T-helper 1 cell treated with Interleukin-12 subunit alpha and Interleukin-12 subunit beta and Interleukin-4 antibody, amounts not matched to agents 30 ng/mL and 1 ng/mL, for 36 hours (primary cell): Measurements from ENCODE around the gene TRIML2. TPM values are rescaled to one million over a fixed set of nuclear protein-coding genes. Genes with fewer than 3 reads are reported as not detected.

Experiments
- intact Hi-C: fragments of 100-400 bp; cut with micrococcal nuclease; formaldehyde crosslinking; loops from one replicate; pipeline ENCODE4 v1.15.1; 2024
- total RNA-seq: library from RNA; stranded (reverse); gene quantifications from 2 replicates; pipeline ENCODE4 v1.2.3, GENCODE V29; 2022

TRIML2 gene, protein sequence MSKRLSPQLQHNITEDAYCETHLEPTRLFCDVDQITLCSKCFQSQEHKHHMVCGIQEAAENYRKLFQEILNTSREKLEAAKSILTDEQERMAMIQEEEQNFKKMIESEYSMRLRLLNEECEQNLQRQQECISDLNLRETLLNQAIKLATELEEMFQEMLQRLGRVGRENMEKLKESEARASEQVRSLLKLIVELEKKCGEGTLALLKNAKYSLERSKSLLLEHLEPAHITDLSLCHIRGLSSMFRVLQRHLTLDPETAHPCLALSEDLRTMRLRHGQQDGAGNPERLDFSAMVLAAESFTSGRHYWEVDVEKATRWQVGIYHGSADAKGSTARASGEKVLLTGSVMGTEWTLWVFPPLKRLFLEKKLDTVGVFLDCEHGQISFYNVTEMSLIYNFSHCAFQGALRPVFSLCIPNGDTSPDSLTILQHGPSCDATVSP
- total RNA-seq = not detected in 2 replicates

- intact Hi-C loops = no loop called here
Observed at GRCh38 chr4:188109157-188109755, at the start of gene TRIML2. TRIML2 (minus strand) TSS chr4:188109603; CDS start chr4:188105368, 4,235 bp downstream.

- intact Hi-C loops = loop anchor here (10.0 kb wide), 1 partner anchor 1704 kb away; no protein-coding TSS in a partner anchor
Observed at GRCh38 chr4:188158336-188158735, 48.9 kb upstream of the TRIML2 start.

DNA sequence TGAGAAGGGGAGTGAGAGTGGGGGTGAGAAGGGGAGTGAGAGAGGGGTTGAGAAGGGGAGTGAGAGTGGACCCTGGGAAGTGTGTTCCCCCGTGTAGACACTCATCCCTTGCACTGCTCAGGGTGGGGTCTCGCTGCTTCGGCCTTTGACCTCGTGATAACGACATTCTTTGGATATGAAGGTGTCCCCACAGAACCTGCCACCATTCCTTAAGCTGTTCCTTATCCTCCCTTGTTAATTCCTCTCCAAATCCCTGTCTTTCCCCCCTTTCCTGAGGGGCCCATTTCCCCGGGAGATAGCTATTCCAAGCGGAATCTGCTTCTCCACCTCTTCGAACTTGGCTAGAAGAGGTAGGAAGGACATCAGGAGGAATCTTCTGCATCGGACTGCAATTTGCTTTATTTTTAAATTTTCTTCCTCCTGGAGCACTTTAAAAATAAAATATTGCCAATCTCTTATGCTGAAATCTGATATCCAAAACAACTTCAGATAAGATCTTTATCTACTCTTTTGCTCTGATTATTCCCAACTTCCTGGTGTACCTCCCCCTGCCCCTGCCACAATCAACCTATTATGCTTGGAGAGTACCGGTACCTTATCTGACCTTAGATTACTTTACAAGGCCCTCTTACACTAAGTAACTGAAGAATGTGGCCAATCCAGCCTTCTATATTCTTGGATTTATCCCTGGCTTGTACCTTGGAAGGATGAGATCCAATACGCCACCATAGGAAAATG, 45.4 kb upstream of the TRIML2 start:
- intact Hi-C loops = loop anchor here (10.0 kb wide), 1 partner anchor 1700 kb away; no protein-coding TSS in a partner anchor

GRCh38 chr4:188147776-188148175, 38.4 kb upstream of the TRIML2 start:
- intact Hi-C loops = no loop called here

DNA sequence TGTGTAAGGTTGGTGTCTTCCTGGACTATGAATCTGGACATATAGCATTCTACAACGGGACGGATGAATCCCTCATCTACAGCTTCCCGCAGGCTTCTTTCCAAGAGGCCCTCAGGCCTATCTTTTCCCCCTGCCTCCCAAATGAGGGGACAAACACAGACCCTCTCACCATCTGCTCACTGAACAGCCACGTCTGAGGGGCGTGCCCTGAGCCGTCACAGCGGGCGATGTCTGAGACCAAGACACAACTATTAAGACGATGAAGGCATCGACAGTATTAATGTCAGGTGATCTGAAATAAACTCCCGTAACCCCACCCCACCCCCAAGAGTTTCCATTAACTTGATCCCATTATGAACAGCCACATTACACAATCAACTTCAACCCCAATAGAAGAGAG, 37.8 kb upstream of the TRIML2 start:
- intact Hi-C loops = no loop called here

GRCh38 chr4:188146618-188147017, 37.2 kb upstream of the TRIML2 start:
- intact Hi-C loops = no loop called here

DNA sequence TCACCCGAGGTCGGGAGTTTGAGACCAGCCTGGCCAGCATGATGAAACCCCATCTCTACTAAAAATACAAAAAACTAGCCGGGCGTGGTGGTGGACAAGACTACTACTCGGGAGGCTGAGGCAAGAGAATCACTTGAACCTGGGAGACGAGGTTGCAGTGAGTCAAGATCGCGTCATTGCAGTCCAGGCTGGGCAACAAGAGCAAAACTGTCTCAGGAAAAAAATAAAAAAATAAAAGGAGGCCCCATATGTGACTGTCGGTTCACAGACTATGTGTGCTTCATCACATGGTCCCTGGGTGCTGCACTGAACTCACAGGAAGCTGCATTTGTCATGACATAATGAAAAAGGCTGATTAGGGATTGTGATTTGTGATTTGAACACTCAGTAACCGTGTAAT, 36.2 kb upstream of the TRIML2 start:
- intact Hi-C loops = no loop called here

- intact Hi-C loops = no loop called here
Observed at GRCh38 chr4:188143731-188144130, 34.3 kb upstream of the TRIML2 start.

- intact Hi-C loops = no loop called here
Observed at GRCh38 chr4:188139671-188140070, 30.3 kb upstream of the TRIML2 start.

DNA sequence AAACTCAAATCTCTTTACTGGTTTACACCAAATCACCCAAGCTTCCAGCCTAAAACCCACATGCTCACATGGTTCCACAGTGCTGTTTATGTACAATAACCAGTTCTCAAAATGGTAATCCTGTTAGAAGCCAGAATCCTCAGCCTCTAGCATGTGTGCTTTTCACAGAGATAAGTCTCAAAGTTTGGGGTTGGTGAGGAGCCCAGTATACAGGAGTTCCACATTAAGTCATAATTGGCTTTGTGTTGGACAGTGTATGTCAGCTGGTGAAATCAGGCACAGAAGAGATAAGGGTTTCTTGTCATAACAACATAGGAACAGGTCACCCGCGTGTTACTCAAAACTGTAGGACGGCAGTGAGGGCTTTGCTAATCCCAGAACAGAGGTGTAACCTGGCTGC, 29.7 kb upstream of the TRIML2 start, which contains the start of gene TRIML1:
TSS of gene TRIML1 (plus strand) at position 301 of the 400 bp plus-strand sequence. CDS start 118 bp downstream, outside the sequence.
- intact Hi-C loops = no loop called here

DNA sequence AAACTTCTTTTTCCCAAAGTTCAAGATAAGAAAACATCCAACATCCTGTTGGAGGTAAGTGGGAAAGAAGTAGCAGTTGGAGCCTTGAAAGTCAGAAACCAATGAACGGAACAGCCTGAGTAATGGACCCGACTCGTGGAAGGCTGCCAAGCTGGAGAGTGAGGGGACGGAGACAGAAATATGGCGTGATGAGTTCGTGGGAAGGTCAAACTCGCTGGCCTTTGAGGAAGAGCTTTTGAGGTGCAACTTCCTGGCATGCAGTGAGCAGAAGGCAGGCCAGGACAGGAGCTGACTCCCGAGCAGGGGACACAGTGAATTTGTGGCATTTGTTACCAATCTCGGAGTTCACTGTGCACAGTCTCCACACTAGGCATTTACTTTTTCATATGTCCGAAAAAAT, 28.8 kb upstream of the TRIML2 start:
- intact Hi-C loops = no loop called here

DNA sequence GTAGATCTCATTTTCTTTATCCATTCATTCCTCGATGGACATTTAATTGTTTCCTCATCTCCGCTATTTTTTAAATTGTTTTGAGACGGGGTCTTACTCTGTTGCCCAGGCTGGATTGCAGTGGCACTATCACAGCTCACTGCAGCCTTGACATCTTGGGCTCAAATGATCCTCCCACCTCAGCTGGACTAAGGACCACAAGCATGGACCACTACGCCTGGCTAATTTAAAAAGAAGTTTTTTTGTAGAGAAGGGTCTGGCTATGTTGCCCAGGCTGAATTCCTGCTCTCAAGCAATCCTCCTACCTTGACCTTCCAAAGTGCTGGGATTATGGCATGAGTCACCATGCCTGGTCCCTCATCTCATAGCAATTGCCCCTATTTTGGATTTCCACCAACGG, 22.8 kb upstream of the TRIML2 start:
- intact Hi-C loops = no loop called here

DNA sequence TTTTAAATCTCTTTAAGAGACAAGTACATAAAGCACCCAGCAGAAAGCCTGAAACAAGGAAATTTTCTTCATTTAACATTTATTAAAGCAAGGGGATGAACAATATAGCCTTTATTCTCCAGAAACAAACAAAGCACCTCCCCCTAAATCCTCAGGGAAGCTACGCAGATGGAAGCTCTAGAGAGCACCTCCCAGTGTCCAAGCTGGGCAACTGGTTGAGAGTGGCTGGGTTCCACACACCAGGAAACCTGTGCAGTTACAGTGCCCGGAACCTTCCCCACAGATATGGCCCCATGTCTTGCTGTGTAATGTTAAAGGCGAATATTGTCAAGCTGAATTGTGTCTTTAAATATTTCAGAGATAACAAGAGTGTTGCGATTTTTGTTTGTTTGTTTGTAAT, 21.0 kb upstream of the TRIML2 start:
- intact Hi-C loops = no loop called here

- intact Hi-C loops = no loop called here
Observed at GRCh38 chr4:188127214-188127874, 17.9 kb upstream of the TRIML2 start.

DNA sequence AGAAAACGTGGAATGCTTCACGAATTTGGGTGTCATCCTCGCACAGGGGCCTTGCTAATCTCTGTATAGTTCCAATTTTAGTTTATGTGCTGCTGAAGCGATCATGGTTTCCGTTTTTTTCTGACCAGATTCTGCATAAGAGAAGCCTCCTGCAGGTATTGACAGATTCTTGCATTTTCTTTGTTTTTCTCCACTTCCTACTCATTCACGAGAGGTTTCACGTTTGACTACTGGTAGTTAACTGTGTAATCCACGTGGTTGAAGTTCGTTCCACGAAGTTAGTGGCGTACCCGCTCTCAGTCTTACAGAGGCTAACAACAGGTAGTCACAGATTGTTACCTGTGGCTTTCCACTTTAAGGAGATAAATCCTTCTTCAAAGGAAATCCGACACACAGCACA, 12.1 kb upstream of the TRIML2 start:
- intact Hi-C loops = no loop called here

DNA sequence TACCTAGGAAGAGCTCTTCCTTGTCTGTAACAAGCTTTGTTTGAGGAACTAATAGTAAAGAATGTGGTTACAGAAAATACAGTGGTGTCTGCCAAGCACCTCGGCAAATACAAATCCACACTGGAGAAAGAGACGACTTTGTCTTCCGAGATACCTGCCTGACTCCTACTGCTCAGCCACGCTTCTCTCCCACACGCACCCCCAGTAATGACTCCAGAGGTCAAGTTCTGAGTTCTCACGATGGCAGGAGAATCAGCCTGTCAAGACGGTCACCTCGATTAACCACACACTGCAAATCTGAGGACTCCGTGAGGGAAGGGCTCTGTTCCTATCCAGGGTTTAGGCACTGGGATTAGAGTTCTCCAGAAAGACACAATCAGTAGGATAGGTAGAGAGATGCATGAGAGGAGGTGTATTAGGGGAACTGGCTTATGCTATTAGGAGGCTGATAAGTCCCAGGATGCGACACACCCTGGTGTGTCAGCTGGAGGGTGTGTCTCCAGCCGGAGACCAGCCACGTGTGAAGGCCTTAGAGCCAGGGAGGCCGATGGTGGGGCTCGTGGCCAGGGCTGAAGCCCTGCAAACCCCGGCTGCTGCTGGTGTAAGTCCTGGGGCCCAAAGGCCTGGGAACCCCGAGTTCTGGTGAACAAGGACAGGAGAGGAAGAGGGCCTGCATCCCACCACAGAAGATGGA, 8.4 kb upstream of the TRIML2 start:
- intact Hi-C loops = no loop called here

DNA sequence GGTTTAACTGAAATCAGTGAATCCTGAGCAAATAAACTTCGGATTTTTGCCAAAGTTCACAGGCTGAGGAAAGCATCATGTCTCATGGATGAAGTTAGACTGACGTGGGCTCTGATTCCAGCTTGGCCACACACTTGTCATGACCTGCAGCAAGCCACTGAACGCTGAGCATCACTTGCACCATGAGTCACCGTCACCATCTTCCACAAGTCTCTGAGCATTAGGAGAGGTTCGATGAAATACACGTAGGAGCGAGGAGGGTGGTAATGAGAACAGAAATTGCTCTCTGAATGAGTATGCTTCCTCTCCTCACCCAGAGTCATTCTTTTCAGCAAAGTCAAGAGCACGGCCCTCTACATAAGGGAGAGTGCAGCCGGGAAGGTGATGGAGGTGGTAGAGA, 3.8 kb upstream of the TRIML2 start:
- intact Hi-C loops = no loop called here

GRCh38 chr4:188111955-188112354, 2.6 kb upstream of the TRIML2 start:
- intact Hi-C loops = no loop called here

- intact Hi-C loops = no loop called here
Observed at GRCh38 chr4:188110741-188111471, 1.5 kb upstream of the TRIML2 start.

DNA sequence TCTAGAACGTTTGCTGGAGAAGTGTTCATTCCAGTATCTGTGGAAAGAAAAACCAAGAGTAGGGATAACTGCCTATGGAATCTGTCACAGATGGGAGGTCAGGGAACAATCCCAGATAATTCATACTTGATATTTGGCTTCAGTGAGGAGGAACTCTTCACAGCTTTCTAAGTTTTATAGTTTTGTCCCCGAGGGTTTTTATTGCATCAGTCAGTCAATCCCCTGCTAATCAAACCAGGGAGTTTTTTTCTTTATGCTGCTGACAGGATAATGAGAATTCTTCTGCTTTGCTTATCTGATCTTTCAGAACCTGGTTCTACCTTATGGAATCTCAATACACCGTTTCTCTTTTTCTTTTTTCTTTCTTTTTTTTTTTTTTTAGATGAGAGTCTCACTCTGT, 633 bp upstream of the TRIML2 start:
- intact Hi-C loops = no loop called here
